OCI-LY1 (cell line): ENCODE measurements around the gene TMEM161A.
A peak's percentile ranks its signal among the peaks of the same experiment; 100 is the strongest.

Source experiments
- H2AFZ ChIP-seq: fragments of 200-600 bp; sonication (generic), shearing (Covaris generic); 2 replicates; pipeline ENCODE4 v1.6.0; 2014; ENCODE audit warnings: antibody characterized with exemption, mild to moderate bottlenecking, low read length
- H3F3A ChIP-seq: fragments of 200-600 bp; sonication (generic), shearing (Covaris generic); 2 replicates; pipeline ENCODE4 v1.6.0; 2014; ENCODE audit warnings: mild to moderate bottlenecking, antibody characterized with exemption, low read length, moderate library complexity; ENCODE audit not compliant: insufficient read depth
- H3K27ac ChIP-seq: fragments of 200-600 bp; sonication (generic); 2 replicates; pipeline ENCODE4 v1.5.1; 2014; ENCODE audit warnings: low read length, mixed run types, mild to moderate bottlenecking, low read depth; ENCODE audit not compliant: poor library complexity, severe bottlenecking
- H3K27me3 ChIP-seq: fragments of 200-600 bp; sonication (generic); 2 replicates; pipeline ENCODE4 v1.6.0; 2014; ENCODE audit warnings: antibody characterized with exemption, mild to moderate bottlenecking, low read length, moderate library complexity; ENCODE audit not compliant: insufficient read depth
- H3K36me3 ChIP-seq: fragments of 200-600 bp; sonication (generic); 2 replicates; pipeline ENCODE4 v1.6.1; 2014; ENCODE audit warnings: mild to moderate bottlenecking, antibody characterized with exemption, low read length, moderate library complexity, mixed read lengths; ENCODE audit not compliant: insufficient read depth
- H3K4me1 ChIP-seq: fragments of 200-600 bp; sonication (generic); 2 replicates; pipeline ENCODE4 v1.5.1; 2014; ENCODE audit warnings: mild to moderate bottlenecking, low read length, moderate library complexity; ENCODE audit not compliant: insufficient read depth, severe bottlenecking
- H3K4me2 ChIP-seq: fragments of 200-600 bp; sonication (generic), shearing (Covaris generic); 2 replicates; pipeline ENCODE4 v1.6.1; 2014; ENCODE audit warnings: low read length
- H3K4me3 ChIP-seq: fragments of 200-600 bp; sonication (generic); 2 replicates; pipeline ENCODE4 v1.5.1; 2014; ENCODE audit warnings: low read length, low read depth, mild to moderate bottlenecking, mixed read lengths; ENCODE audit not compliant: poor library complexity, severe bottlenecking
- H3K79me2 ChIP-seq: fragments of 200-600 bp; shearing (Covaris generic); 2 replicates; pipeline ENCODE4 v1.6.1; 2016; ENCODE audit warnings: mixed run types, low read length, mixed read lengths; ENCODE audit not compliant: insufficient read depth
- H3K9ac ChIP-seq: fragments of 200-600 bp; sonication (generic), shearing (Covaris generic); 2 replicates; pipeline ENCODE4 v1.6.1; 2014; ENCODE audit warnings: mild to moderate bottlenecking, low read length, mixed read lengths
- H3K9me2 ChIP-seq: fragments of 200-600 bp; sonication (generic), shearing (Covaris generic); 2 replicates; pipeline ENCODE4 v1.6.1; 2014; ENCODE audit warnings: low read depth, mild to moderate bottlenecking, low read length, mixed read lengths
- H3K9me3 ChIP-seq: fragments of 200-600 bp; shearing (Covaris generic); 2 replicates; pipeline ENCODE4 v1.6.1; 2014; ENCODE audit warnings: low read length, mixed read lengths
- H4K20me1 ChIP-seq: fragments of 200-600 bp; sonication (generic), shearing (Covaris generic); 2 replicates; pipeline ENCODE4 v1.6.0; 2016; ENCODE audit warnings: mild to moderate bottlenecking, low read length; ENCODE audit not compliant: insufficient read depth
- EZH2 ChIP-seq: fragments of 200-600 bp; sonication (generic), shearing (Covaris generic); IDR thresholded peaks from 2 replicates; pipeline ENCODE4 v1.8.0; 2017; ENCODE audit warnings: borderline replicate concordance, mixed run types, mild to moderate bottlenecking, antibody characterized with exemption, low read length, moderate library complexity, mixed read lengths
- TF ChIP-seq, protein P1 (sequence below): fragments of 200-600 bp; sonication (generic), shearing (Covaris generic); IDR thresholded peaks from 2 replicates; pipeline ENCODE4 v1.5.1; 2017; ENCODE audit warnings: mild to moderate bottlenecking, antibody characterized with exemption, low read length, moderate library complexity, mixed read lengths

Gene TMEM161A

DNA sequence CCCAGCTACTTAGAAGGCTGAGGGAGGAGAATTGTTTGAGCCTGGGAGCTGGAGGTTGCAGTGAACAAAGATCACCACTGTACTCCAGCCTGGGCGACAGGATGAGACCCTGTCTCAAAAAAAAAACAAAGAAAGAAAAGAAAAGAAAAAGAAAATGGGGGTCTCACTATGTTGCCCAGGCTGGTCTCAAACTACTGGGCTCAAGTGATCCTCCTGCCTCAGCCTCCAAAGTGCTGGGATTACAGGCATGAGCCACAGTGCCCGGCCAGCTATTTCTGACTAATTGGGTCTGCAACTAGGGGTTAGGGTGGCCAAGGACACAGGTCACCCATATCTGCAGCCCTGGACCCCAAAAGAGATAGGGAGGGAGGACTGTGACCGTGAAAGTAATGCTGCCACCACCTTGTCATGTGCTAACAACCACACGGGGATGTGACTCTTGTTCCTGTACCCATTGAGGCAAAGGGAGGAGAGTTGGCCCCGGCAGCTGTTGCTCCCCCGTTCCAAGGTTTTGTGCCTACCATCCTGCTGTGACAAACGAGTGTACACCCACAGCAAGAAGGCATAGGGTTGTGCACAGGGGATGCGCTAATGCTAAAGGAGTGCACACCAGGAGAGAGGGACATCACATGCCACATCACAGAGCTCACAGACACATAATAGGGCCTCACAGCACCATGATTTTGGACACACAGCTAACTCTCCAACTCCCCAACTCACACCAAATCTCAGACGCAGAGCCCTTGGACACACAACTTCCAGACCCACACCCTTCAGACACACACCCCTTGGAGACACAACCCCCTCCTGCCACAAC lies 31.2 kb upstream of the TMEM161A start:
- TF ChIP-seq EZH2: no peak
- TF ChIP-seq, protein P1, sequence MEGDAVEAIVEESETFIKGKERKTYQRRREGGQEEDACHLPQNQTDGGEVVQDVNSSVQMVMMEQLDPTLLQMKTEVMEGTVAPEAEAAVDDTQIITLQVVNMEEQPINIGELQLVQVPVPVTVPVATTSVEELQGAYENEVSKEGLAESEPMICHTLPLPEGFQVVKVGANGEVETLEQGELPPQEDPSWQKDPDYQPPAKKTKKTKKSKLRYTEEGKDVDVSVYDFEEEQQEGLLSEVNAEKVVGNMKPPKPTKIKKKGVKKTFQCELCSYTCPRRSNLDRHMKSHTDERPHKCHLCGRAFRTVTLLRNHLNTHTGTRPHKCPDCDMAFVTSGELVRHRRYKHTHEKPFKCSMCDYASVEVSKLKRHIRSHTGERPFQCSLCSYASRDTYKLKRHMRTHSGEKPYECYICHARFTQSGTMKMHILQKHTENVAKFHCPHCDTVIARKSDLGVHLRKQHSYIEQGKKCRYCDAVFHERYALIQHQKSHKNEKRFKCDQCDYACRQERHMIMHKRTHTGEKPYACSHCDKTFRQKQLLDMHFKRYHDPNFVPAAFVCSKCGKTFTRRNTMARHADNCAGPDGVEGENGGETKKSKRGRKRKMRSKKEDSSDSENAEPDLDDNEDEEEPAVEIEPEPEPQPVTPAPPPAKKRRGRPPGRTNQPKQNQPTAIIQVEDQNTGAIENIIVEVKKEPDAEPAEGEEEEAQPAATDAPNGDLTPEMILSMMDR: no peak
- Histone ChIP-seq H3K4me1 (peaks cover 75% of the 10 kb centered on the region), H4K20me1 (no peaks in the 10 kb centered on the region), H3K27me3 (no peaks in the 10 kb centered on the region), H3K79me2 (peaks cover 16% of the 10 kb centered on the region), H3F3A (no peaks in the 10 kb centered on the region; the same call in 1 of the 2 replicates), H3K36me3 (peaks cover 15% of the 10 kb centered on the region; the same call in 1 of the 2 replicates), H3K27ac (peak overlapping the region; percentile 97), H3K9me3 (no peaks in the 10 kb centered on the region), H3K9me2 (no peaks in the 10 kb centered on the region), H3K4me3 (peak overlapping the region; percentile 93), H2AFZ (no peak overlapping the region), H3K9ac (peak overlapping the region; percentile 96), H3K4me2 (peak overlapping the region; percentile 95)

DNA sequence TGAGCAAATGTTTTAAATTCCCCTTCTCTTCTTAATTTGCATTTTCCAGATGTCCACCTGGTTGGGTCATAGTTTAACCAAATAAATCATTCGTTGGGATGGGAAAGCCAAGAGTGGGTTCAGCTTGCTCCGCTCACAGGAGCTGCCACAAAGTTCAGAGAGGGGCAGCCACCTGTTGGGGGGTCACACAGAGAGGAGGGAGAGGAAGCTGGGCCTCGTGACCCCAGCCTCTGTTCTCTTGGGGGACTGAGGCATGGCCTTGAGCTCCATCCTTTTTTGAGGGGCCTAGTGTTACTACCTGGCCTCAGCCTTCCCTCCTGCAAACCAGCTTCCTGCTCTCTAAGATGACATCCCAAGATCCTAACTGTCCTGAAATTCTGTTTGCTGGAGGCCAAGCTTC lies 29.3 kb upstream of the TMEM161A start:
- TF ChIP-seq, protein P1: no peak
- no peak for TF ChIP-seq EZH2
- Histone ChIP-seq H3F3A (no peaks in the 10 kb centered on the region; the same call in 1 of the 2 replicates), H3K4me2 (peak overlapping the region; percentile 95), H2AFZ (no peak overlapping the region), H3K9ac (peak overlapping the region; percentile 96), H3K9me3 (no peaks in the 10 kb centered on the region), H3K4me1 (peaks cover 91% of the 10 kb centered on the region), H4K20me1 (no peaks in the 10 kb centered on the region), H3K79me2 (peaks cover 16% of the 10 kb centered on the region), H3K9me2 (no peaks in the 10 kb centered on the region), H3K27me3 (no peaks in the 10 kb centered on the region), H3K27ac (peak overlapping the region; percentile 97), H3K36me3 (peaks cover 15% of the 10 kb centered on the region; the same call in 1 of the 2 replicates), H3K4me3 (peak overlapping the region; percentile 93)

DNA sequence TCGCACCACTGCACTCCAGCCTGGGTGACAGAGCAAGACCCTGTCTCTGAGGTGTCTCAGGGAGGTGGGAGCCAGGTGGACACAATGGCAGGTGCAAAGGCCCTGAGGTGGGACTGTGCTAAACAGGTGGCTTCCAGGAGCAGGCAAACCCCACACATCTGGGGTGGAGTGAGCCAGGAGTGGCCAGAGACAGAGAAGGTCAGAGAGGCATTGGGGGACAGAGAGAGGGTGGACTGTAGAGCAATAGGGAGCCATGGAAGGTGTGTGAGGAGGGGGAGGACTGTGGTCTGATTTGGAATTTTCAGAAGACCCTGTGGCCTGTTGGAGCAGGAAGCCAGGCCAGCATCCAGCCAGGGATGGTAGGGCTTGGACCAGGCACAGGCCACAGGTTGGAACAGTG lies 27.1 kb upstream of the TMEM161A start:
- Histone ChIP-seq H3K27me3 (no peaks in the 10 kb centered on the region), H3K27ac (peak overlapping the region; percentile 97), H3K9me2 (no peaks in the 10 kb centered on the region), H3K4me2 (peak overlapping the region; percentile 95; the same call in 1 of the 2 replicates), H3K4me1 (peaks cover 92% of the 10 kb centered on the region), H3K9ac (peak overlapping the region; percentile 96; the same call in 1 of the 2 replicates), H3K36me3 (peaks cover 15% of the 10 kb centered on the region; the same call in 1 of the 2 replicates), H3K79me2 (peaks cover 16% of the 10 kb centered on the region), H2AFZ (no peak overlapping the region), H4K20me1 (no peaks in the 10 kb centered on the region), H3F3A (peaks cover 2% of the 10 kb centered on the region), H3K9me3 (no peaks in the 10 kb centered on the region), H3K4me3 (peak overlapping the region; percentile 93)
- TF ChIP-seq EZH2: no peak
- TF ChIP-seq, protein P1: no peak
